GM19099 (cell line): Measurements from ENCODE around the gene DOK3.

Experiments
- POLR2A ChIP-seq: IDR thresholded peaks from 3 replicates; pipeline ENCODE4 v1.6.1; 2011; ENCODE audit warnings: low read depth; ENCODE audit not compliant: insufficient read length; ENCODE audit errors: extremely low read depth

The DOK3 gene

GRCh38 chr5:177498013-177498787 is 11.4 kb downstream of the DOK3 start:
- TF ChIP-seq POLR2A = no peak

GRCh38 chr5:177497292-177498012 is 12.2 kb downstream of the DOK3 start, which contains the start of gene PDLIM7:
TSS of gene PDLIM7 (minus strand) at chr5:177497604. CDS start at chr5:177496512, 1,092 bp downstream.
- peak; percentile 93 for TF ChIP-seq POLR2A

- no peak for TF ChIP-seq POLR2A
Measured at GRCh38 chr5:177496727-177497291, 12.8 kb downstream of the DOK3 start.

- no peak for TF ChIP-seq POLR2A
Measured at GRCh38 chr5:177496070-177496726, 13.4 kb downstream of the DOK3 start.

- TF ChIP-seq POLR2A = no peak
Measured at GRCh38 chr5:177495243-177496060, 14.2 kb downstream of the DOK3 start.

GRCh38 chr5:177494346-177495195 is 15.1 kb downstream of the DOK3 start:
- no peak for TF ChIP-seq POLR2A

- no peak for TF ChIP-seq POLR2A
Measured at GRCh38 chr5:177493795-177494345, 15.8 kb downstream of the DOK3 start.

GRCh38 chr5:177492841-177493240 is 16.8 kb downstream of the DOK3 start:
- TF ChIP-seq POLR2A = no peak

GRCh38 chr5:177491983-177492746 is 17.5 kb downstream of the DOK3 start:
- no peak for TF ChIP-seq POLR2A

- no peak for TF ChIP-seq POLR2A
Measured at GRCh38 chr5:177491429-177491945, 18.1 kb downstream of the DOK3 start.

- TF ChIP-seq POLR2A = no peak
Measured at GRCh38 chr5:177490992-177491391, 18.6 kb downstream of the DOK3 start.

- no peak for TF ChIP-seq POLR2A
Measured at GRCh38 chr5:177490311-177490991, 19.2 kb downstream of the DOK3 start.

- no peak for TF ChIP-seq POLR2A
Measured at GRCh38 chr5:177489119-177489716, 20.4 kb downstream of the DOK3 start.
